ENCODE data around the gene CES2. TPM values are rescaled to one million over a fixed set of nuclear protein-coding genes. Genes with fewer than 3 reads are reported as not detected.
"Not testable (repeated sequence)": the region's sequence is repeated elsewhere in the genome, so short reads cannot be mapped to it uniquely, and the experiment has no call there.

Gene CES2
- 20.0 TPM for polyA plus RNA-seq (2012; ENCODE audit: insufficient read depth, insufficient read length)

- peak within 1 kb of the TSS; percentile 99 for H3K4me3 ChIP-seq (ENCODE audit: low read length)
- DNase-seq (ENCODE audit: low read depth, low spot score), result no peak
Measured at GRCh38 chr16:66935314-66936011, at the start of gene CES2. CES2 (plus strand) TSS chr16:66935516; CDS start chr16:66935636, 120 bp downstream.

GRCh38 chr16:66886321-66886720, 49.0 kb upstream of the CES2 start:
- no peak for DNase-seq (ENCODE audit: low read depth, low spot score)
- H3K4me3 ChIP-seq (ENCODE audit: low read length), result no peak overlapping the region

- no peak overlapping the region for H3K4me3 ChIP-seq (ENCODE audit: low read length)
- DNase-seq (ENCODE audit: low read depth, low spot score), result no peak
Measured at GRCh38 chr16:66886914-66887313, 48.4 kb upstream of the CES2 start.

- H3K4me3 ChIP-seq (ENCODE audit: low read length), result no peak overlapping the region
- DNase-seq (ENCODE audit: low read depth, low spot score), result no peak
Measured at GRCh38 chr16:66888647-66889615, 46.4 kb upstream of the CES2 start.

- H3K4me3 ChIP-seq (ENCODE audit: low read length), result no peak overlapping the region
Measured at GRCh38 chr16:66889622-66890021, 45.7 kb upstream of the CES2 start.

GRCh38 chr16:66890799-66891198, 44.5 kb upstream of the CES2 start:
- no peak for DNase-seq (ENCODE audit: low read depth, low spot score)
- H3K4me3 ChIP-seq (ENCODE audit: low read length), result no peak overlapping the region

More at GRCh38 chr16:66889622-66890021, 45.7 kb upstream of the CES2 start:
- no peak for DNase-seq (ENCODE audit: low read depth, low spot score)

GRCh38 chr16:66891360-66891759, 44.0 kb upstream of the CES2 start:
- DNase-seq (ENCODE audit: low read depth, low spot score), result no peak
- no peak overlapping the region for H3K4me3 ChIP-seq (ENCODE audit: low read length)

- DNase-seq (ENCODE audit: low read depth, low spot score), result no peak
- no peak overlapping the region for H3K4me3 ChIP-seq (ENCODE audit: low read length)
Measured at GRCh38 chr16:66891797-66892196, 43.5 kb upstream of the CES2 start.

GRCh38 chr16:66894055-66894454, 41.3 kb upstream of the CES2 start:
- no peak overlapping the region for H3K4me3 ChIP-seq (ENCODE audit: low read length)
- no peak for DNase-seq (ENCODE audit: low read depth, low spot score)

- H3K4me3 ChIP-seq (ENCODE audit: low read length), result no peak overlapping the region
- DNase-seq (ENCODE audit: low read depth, low spot score), result no peak
Measured at GRCh38 chr16:66894948-66895688, 40.2 kb upstream of the CES2 start.

GRCh38 chr16:66895689-66895979, 39.7 kb upstream of the CES2 start:
- DNase-seq (ENCODE audit: low read depth, low spot score), result no peak
- no peak overlapping the region for H3K4me3 ChIP-seq (ENCODE audit: low read length)

- no peak for DNase-seq (ENCODE audit: low read depth, low spot score)
- H3K4me3 ChIP-seq (ENCODE audit: low read length), result no peak overlapping the region
Measured at GRCh38 chr16:66895999-66896398, 39.3 kb upstream of the CES2 start.

- DNase-seq (ENCODE audit: low read depth, low spot score); H3K4me3 ChIP-seq (ENCODE audit: low read length): not testable (repeated sequence)
Measured at GRCh38 chr16:66896682-66897081, 38.6 kb upstream of the CES2 start.

GRCh38 chr16:66898207-66898606, 37.1 kb upstream of the CES2 start:
- DNase-seq (ENCODE audit: low read depth, low spot score), result no peak
- H3K4me3 ChIP-seq (ENCODE audit: low read length), result no peak overlapping the region

- H3K4me3 ChIP-seq (ENCODE audit: low read length), result no peak overlapping the region
Measured at GRCh38 chr16:66898933-66899309, 36.4 kb upstream of the CES2 start.

GRCh38 chr16:66899310-66899944, 35.9 kb upstream of the CES2 start:
- no peak for DNase-seq (ENCODE audit: low read depth, low spot score)
- H3K4me3 ChIP-seq (ENCODE audit: low read length), result no peak overlapping the region

More at GRCh38 chr16:66898933-66899309, 36.4 kb upstream of the CES2 start:
- no peak for DNase-seq (ENCODE audit: low read depth, low spot score)

GRCh38 chr16:66899945-66900710, 35.2 kb upstream of the CES2 start:
- DNase-seq (ENCODE audit: low read depth, low spot score), result no peak
- no peak overlapping the region for H3K4me3 ChIP-seq (ENCODE audit: low read length)

- DNase-seq (ENCODE audit: low read depth, low spot score), result no peak
- H3K4me3 ChIP-seq (ENCODE audit: low read length), result no peak overlapping the region
Measured at GRCh38 chr16:66900721-66901441, 34.4 kb upstream of the CES2 start.

Measured in Jurkat, Clone E6-1 (cell line).